ENCODE measurements around the gene ADAM22. TPM values are rescaled to one million over a fixed set of nuclear protein-coding genes. Genes with fewer than 3 reads are reported as not detected.

The ADAM22 gene
- polyA plus RNA-seq, 2 donors, result 0.08 to 0.16 TPM

DNA sequence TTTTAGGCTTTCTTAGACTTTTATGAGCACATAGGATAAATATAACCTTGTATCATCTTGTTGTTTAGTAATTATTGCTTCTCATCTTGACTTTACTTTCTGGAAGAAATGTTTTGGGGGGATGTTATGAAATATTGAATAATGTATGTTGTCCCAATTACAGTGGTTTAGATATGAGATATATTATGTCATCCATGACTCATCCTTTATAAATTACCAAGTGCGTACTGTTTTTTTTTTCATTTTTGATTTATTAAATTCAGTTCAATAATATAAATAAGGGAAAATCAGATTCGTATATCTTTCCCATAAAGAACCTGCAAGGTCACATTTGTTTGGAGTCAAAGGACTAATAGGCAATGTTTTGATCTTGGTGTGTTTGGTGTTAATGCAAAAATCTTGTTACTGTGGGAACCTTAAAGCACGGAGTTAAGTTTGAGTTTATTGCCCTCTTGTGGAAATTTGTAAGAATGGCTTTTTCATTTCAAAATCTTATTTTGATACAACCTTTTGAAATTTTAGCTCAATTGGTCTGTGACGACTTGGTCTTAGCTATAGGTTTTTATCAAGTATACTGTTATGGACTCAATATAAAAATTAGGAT is 177.2 kb downstream of the ADAM22 start:
- Histone ChIP-seq H3K4me1 (ENCODE audit: control insufficient read depth in 2 of 2, insufficient read depth in 2 of 2, low read length in 1 of 2) (no peaks in the 10 kb centered on the region), H3K36me3 (ENCODE audit: control insufficient read depth in 2 of 2, insufficient read depth in 2 of 2, low read length in 1 of 2) (no peaks in the 10 kb centered on the region), H3K27me3 (ENCODE audit: control insufficient read depth in 1 of 2, insufficient read depth in 2 of 2, low read length in 2 of 2) (no peaks in the 10 kb centered on the region), H3K4me3 (ENCODE audit: low read depth in 1 of 2, low read length in 2 of 2) (no peak overlapping the region), H3K27ac (ENCODE audit: low read depth in 2 of 2, low read length in 1 of 2) (no peak overlapping the region), H3K9me3 (ENCODE audit: control insufficient read depth in 2 of 2, insufficient read depth in 1 of 2, low read depth in 1 of 2, low read length in 1 of 2) (no peaks in the 10 kb centered on the region)
- WGBS, 2 donors, result 20 to 22% methylated on average over 4 of the region's 4 CpGs

DNA sequence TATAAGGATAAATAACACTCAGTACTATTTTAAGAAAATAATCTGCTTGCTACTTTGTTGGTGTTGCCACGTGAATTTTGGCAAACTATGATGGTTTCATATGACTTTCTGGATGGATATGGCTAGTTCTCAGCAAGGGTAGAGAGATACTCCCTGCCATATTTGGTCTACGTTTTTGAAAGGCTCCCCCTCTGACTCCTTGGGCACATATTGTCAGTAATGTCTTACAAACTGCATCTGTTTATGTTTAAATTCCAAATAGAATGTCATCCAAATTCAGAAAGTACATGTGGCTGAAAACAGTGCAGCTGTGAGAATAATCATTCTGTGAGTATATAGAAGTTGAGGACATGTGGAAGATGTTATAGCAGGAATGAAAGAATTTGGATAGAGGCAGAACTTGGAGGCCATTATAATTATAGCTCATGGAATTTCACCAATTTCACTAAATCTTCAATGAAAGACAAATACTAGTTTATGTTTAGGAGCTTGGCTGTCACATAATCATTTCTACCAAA is 178.0 kb downstream of the ADAM22 start:
- 38 to 58% methylated on average over 2 of the region's 2 CpGs for WGBS, 2 donors
- Histone ChIP-seq H3K27ac (ENCODE audit: low read depth in 2 of 2, low read length in 1 of 2) (no peak overlapping the region), H3K4me1 (ENCODE audit: control insufficient read depth in 2 of 2, insufficient read depth in 2 of 2, low read length in 1 of 2) (no peaks in the 10 kb centered on the region), H3K9me3 (ENCODE audit: control insufficient read depth in 2 of 2, insufficient read depth in 1 of 2, low read depth in 1 of 2, low read length in 1 of 2) (no peaks in the 10 kb centered on the region), H3K36me3 (ENCODE audit: control insufficient read depth in 2 of 2, insufficient read depth in 2 of 2, low read length in 1 of 2) (no peaks in the 10 kb centered on the region), H3K4me3 (ENCODE audit: low read depth in 1 of 2, low read length in 2 of 2) (no peak overlapping the region), H3K27me3 (ENCODE audit: control insufficient read depth in 1 of 2, insufficient read depth in 2 of 2, low read length in 2 of 2) (no peaks in the 10 kb centered on the region)

DNA sequence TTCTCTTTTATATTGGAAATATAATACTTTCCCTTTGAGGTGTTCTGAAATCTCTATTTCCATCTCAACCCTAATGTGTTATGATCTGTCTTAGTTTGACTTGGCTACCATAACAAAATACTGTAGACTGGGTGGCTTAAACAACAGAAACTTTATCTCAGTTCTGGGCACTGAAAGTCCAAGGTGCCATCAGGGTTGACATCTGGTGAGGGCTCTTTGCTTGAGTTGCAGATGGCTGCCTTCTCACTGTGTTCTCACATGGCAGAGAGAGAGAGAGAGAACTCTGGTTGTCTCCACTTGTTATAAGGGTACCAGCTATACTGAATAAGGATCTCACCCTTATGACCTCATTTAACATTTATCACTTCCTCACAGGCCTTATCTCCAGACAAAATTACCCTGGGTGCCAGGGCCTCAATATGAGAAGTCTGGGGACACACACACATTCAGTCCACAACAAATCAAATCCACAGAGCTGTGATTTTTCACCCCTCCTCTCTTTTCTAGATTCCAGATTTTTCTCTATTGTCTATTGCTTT is 181.3 kb downstream of the ADAM22 start:
- Histone ChIP-seq H3K4me3 (ENCODE audit: low read depth in 1 of 2, low read length in 2 of 2) (no peak overlapping the region), H3K9me3 (ENCODE audit: control insufficient read depth in 2 of 2, insufficient read depth in 1 of 2, low read depth in 1 of 2, low read length in 1 of 2) (no peaks in the 10 kb centered on the region), H3K4me1 (ENCODE audit: control insufficient read depth in 2 of 2, insufficient read depth in 2 of 2, low read length in 1 of 2) (no peaks in the 10 kb centered on the region), H3K36me3 (ENCODE audit: control insufficient read depth in 2 of 2, insufficient read depth in 2 of 2, low read length in 1 of 2) (no peaks in the 10 kb centered on the region), H3K27me3 (ENCODE audit: control insufficient read depth in 1 of 2, insufficient read depth in 2 of 2, low read length in 2 of 2) (no peaks in the 10 kb centered on the region), H3K27ac (ENCODE audit: low read depth in 2 of 2, low read length in 1 of 2) (no peak overlapping the region)

DNA sequence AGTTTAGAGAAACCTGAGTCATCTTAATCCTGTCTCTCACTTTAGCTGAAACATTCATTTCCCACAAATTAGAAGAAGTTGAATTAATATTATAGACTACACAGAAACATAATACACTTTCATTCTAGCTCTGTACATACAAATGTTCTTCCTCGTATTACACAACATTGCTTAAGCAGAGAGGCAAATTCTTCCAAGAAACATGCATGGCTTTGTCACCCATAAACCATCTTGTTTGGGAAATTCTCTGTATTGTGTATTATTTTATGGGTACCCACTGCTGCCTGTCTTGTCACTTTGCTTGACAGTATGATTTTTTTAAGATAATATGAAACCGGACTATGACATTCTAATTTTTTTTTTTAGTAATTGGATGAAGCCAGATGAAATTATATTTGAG is 181.8 kb downstream of the ADAM22 start:
- Histone ChIP-seq H3K36me3 (ENCODE audit: control insufficient read depth in 2 of 2, insufficient read depth in 2 of 2, low read length in 1 of 2) (no peaks in the 10 kb centered on the region), H3K27ac (ENCODE audit: low read depth in 2 of 2, low read length in 1 of 2) (no peak overlapping the region), H3K27me3 (ENCODE audit: control insufficient read depth in 1 of 2, insufficient read depth in 2 of 2, low read length in 2 of 2) (no peaks in the 10 kb centered on the region), H3K9me3 (ENCODE audit: control insufficient read depth in 2 of 2, insufficient read depth in 1 of 2, low read depth in 1 of 2, low read length in 1 of 2) (no peaks in the 10 kb centered on the region), H3K4me1 (ENCODE audit: control insufficient read depth in 2 of 2, insufficient read depth in 2 of 2, low read length in 1 of 2) (no peaks in the 10 kb centered on the region), H3K4me3 (ENCODE audit: low read depth in 1 of 2, low read length in 2 of 2) (no peak overlapping the region)
- 72 to 73% methylated on average over 2 of the region's 2 CpGs for WGBS, 2 donors

DNA sequence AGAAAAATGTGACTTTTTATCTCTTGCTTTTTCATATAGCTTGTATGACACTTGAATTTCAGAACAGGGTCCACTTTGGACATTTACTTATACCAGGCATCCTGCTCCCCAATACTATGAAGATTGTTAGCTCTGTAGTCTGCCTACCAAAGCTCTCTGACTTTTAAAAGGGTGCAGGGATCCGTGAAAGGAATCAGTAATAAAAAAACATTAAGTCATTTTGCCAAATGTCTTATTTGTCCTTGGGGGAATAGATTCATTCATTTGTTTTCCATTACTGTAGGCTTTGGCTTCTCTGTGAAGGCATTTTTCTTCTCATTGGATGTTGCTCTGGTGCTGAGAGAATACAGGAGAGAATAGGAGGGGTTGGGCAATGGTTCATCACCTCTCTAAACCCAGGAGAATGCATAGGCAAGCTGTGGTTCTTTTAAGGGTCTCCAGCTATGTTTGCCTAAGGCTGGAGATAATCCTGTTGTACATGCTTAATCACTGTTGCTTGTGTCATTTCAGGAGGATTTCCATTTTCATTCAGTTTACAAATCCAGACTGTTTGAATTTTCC is 182.3 kb downstream of the ADAM22 start:
- no peak overlapping the region for H3K27ac ChIP-seq (ENCODE audit: low read depth in 2 of 2, low read length in 1 of 2)
- 26 to 38% methylated on average over 1 of the region's 1 CpG for WGBS, 2 donors
- H3K9me3 ChIP-seq (ENCODE audit: control insufficient read depth in 2 of 2, insufficient read depth in 1 of 2, low read depth in 1 of 2, low read length in 1 of 2), result no peaks in the 10 kb centered on the region
- no peaks in the 10 kb centered on the region for H3K4me1 ChIP-seq (ENCODE audit: control insufficient read depth in 2 of 2, insufficient read depth in 2 of 2, low read length in 1 of 2)
- no peak overlapping the region for H3K4me3 ChIP-seq (ENCODE audit: low read depth in 1 of 2, low read length in 2 of 2)
- H3K36me3 ChIP-seq (ENCODE audit: control insufficient read depth in 2 of 2, insufficient read depth in 2 of 2, low read length in 1 of 2), result no peaks in the 10 kb centered on the region
- H3K27me3 ChIP-seq (ENCODE audit: control insufficient read depth in 1 of 2, insufficient read depth in 2 of 2, low read length in 2 of 2), result no peaks in the 10 kb centered on the region

DNA sequence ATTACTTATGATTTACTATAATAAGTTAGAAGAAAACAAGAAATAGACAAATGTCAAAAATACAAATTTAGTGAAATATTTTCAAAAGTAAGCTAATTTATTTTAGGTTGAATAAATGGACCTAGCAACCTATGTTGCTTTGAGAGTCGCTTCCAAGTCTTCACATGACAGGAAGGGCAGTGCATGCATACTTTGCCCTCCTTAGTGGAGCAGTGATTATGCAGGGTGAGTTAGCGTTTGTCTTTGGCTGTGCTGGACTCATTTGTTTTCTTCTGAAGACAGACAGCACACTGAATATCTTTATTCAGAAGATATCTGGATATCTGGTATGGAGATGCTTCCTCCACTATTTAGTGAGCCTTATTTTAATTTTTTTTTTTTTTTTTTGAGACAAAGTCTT is 183.3 kb downstream of the ADAM22 start:
- H3K36me3 ChIP-seq (ENCODE audit: control insufficient read depth in 2 of 2, insufficient read depth in 2 of 2, low read length in 1 of 2), result no peaks in the 10 kb centered on the region
- no peaks in the 10 kb centered on the region for H3K27me3 ChIP-seq (ENCODE audit: control insufficient read depth in 1 of 2, insufficient read depth in 2 of 2, low read length in 2 of 2)
- no peaks in the 10 kb centered on the region for H3K9me3 ChIP-seq (ENCODE audit: control insufficient read depth in 2 of 2, insufficient read depth in 1 of 2, low read depth in 1 of 2, low read length in 1 of 2)
- H3K4me3 ChIP-seq (ENCODE audit: low read depth in 1 of 2, low read length in 2 of 2), result no peak overlapping the region
- no peak overlapping the region for H3K27ac ChIP-seq (ENCODE audit: low read depth in 2 of 2, low read length in 1 of 2)
- H3K4me1 ChIP-seq (ENCODE audit: control insufficient read depth in 2 of 2, insufficient read depth in 2 of 2, low read length in 1 of 2), result no peaks in the 10 kb centered on the region
- WGBS, 2 donors, result 74 to 80% methylated on average over 2 of the region's 2 CpGs

DNA sequence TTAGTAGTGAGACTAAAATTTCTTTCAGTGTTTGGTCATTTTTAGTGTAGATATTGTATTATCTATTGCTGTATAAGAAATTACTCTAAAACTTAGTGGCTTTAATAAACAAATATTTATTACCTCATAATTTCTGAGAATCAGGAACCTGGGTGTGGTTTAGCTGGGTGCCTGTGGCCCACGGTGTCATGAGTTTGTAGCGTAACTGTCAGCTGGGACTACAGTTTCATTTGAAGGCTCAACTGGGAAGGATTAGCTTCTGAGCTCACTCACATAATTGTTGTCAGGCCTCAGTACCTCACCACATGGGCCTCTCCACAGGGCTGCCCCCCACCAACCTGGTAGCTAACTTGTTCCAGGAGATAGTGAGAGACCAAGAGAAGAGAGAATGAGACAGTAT is 187.3 kb downstream of the ADAM22 start:
- WGBS, 2 donors, result 85 to 94% methylated on average over 2 of the region's 2 CpGs
- H3K27ac ChIP-seq (ENCODE audit: low read depth in 2 of 2, low read length in 1 of 2), result no peak overlapping the region
- no peaks in the 10 kb centered on the region for H3K27me3 ChIP-seq (ENCODE audit: control insufficient read depth in 1 of 2, insufficient read depth in 2 of 2, low read length in 2 of 2)
- H3K9me3 ChIP-seq (ENCODE audit: control insufficient read depth in 2 of 2, insufficient read depth in 1 of 2, low read depth in 1 of 2, low read length in 1 of 2), result no peaks in the 10 kb centered on the region
- H3K4me1 ChIP-seq (ENCODE audit: control insufficient read depth in 2 of 2, insufficient read depth in 2 of 2, low read length in 1 of 2), result no peaks in the 10 kb centered on the region
- no peaks in the 10 kb centered on the region for H3K36me3 ChIP-seq (ENCODE audit: control insufficient read depth in 2 of 2, insufficient read depth in 2 of 2, low read length in 1 of 2)
- no peak overlapping the region for H3K4me3 ChIP-seq (ENCODE audit: low read depth in 1 of 2, low read length in 2 of 2)

DNA sequence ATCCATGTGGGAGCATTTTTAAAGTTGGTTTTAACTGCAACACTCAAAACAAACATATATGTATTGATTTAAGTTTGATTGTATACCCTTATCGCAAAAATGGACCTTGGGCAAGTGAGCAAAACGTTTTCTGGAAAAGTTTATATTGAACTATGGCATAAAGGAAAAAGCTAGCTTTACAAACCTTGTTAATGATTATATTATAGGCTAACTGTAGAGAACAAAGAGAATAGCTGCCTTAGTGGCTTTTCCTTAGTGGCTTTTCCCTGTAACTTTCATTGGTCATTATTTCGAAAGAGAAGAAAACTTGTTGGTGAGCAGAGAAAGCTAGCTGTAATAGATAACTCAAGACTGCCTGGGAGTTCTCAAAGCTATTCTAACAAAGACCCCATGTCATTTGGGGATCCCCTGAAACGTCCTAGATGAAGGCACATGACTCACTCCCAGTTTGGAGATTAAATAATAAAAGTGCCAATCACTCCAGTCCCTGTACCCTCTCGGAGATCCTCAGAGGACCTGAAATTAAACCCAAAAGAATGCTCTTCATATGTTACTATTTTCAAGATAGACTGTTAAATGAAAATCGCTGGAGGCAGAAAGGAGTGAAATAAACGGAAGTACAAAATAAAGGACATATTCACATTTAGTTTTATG is 193.7 kb downstream of the ADAM22 start:
- WGBS, 2 donors, result 49 to 61% methylated on average over 7 of the region's 7 CpGs
- H3K27ac ChIP-seq (ENCODE audit: low read depth in 2 of 2, low read length in 1 of 2), result no peak overlapping the region
- H3K4me1 ChIP-seq (ENCODE audit: control insufficient read depth in 2 of 2, insufficient read depth in 2 of 2, low read length in 1 of 2), result no peaks in the 10 kb centered on the region
- no peaks in the 10 kb centered on the region for H3K36me3 ChIP-seq (ENCODE audit: control insufficient read depth in 2 of 2, insufficient read depth in 2 of 2, low read length in 1 of 2)
- H3K4me3 ChIP-seq (ENCODE audit: low read depth in 1 of 2, low read length in 2 of 2), result no peak overlapping the region
- no peaks in the 10 kb centered on the region for H3K27me3 ChIP-seq (ENCODE audit: control insufficient read depth in 1 of 2, insufficient read depth in 2 of 2, low read length in 2 of 2)
- H3K9me3 ChIP-seq (ENCODE audit: control insufficient read depth in 2 of 2, insufficient read depth in 1 of 2, low read depth in 1 of 2, low read length in 1 of 2), result no peaks in the 10 kb centered on the region

DNA sequence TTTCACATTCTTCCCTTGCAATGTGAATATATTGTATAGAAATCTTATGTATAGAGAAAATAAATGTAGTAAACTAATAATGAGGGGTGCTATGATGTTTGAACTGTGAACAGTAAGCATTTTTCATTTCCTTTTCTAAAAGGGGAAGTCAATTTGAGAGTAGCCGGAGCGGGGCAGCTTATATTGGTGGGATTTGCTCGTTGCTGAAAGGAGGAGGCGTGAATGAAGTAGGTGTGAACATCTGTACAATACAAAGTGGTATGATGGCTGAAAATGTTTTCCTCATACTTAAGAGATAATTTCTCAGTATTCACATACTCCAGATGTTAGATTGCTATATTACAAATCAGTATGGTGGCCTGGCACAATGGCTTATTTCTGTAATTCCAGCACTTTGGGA is 198.7 kb downstream of the ADAM22 start:
- 87 to 97% methylated on average over 4 of the region's 4 CpGs for WGBS, 2 donors
- no peaks in the 10 kb centered on the region for H3K36me3 ChIP-seq (ENCODE audit: control insufficient read depth in 2 of 2, insufficient read depth in 2 of 2, low read length in 1 of 2)
- H3K27ac ChIP-seq (ENCODE audit: low read depth in 2 of 2, low read length in 1 of 2), result no peak overlapping the region
- H3K9me3 ChIP-seq (ENCODE audit: control insufficient read depth in 2 of 2, insufficient read depth in 1 of 2, low read depth in 1 of 2, low read length in 1 of 2), result no peaks in the 10 kb centered on the region
- no peaks in the 10 kb centered on the region for H3K4me1 ChIP-seq (ENCODE audit: control insufficient read depth in 2 of 2, insufficient read depth in 2 of 2, low read length in 1 of 2)
- H3K4me3 ChIP-seq (ENCODE audit: low read depth in 1 of 2, low read length in 2 of 2), result no peak overlapping the region
- H3K27me3 ChIP-seq (ENCODE audit: control insufficient read depth in 1 of 2, insufficient read depth in 2 of 2, low read length in 2 of 2), result no peaks in the 10 kb centered on the region

Measured in esophagus (tissue), 2 donors.